ENCODE measurements around the gene AR.
"Not testable (repeated sequence)": the region's sequence is repeated elsewhere in the genome, so short reads cannot be mapped to it uniquely, and the experiment has no call there.

Gene AR

GRCh38 chrX:67635424-67635823 lies 91.6 kb downstream of the AR start:
- DNase-seq (ENCODE audit: low read depth): no peak

GRCh38 chrX:67636532-67636931 lies 92.7 kb downstream of the AR start:
- no peak for DNase-seq (ENCODE audit: low read depth)

- not testable (repeated sequence) for DNase-seq (ENCODE audit: low read depth)
These were observed 93.5 kb downstream of the AR start for GRCh38 chrX:67637293-67637692.

- no peak for DNase-seq (ENCODE audit: low read depth)
These were observed 104.5 kb downstream of the AR start for GRCh38 chrX:67648361-67648760.

- DNase-seq (ENCODE audit: low read depth): no peak
These were observed 107.8 kb downstream of the AR start for GRCh38 chrX:67651437-67652142.

- DNase-seq (ENCODE audit: low read depth): no peak
These were observed 108.7 kb downstream of the AR start for GRCh38 chrX:67652543-67652942.

GRCh38 chrX:67654301-67654700 lies 110.5 kb downstream of the AR start:
- no peak for DNase-seq (ENCODE audit: low read depth)

GRCh38 chrX:67665583-67665982 lies 121.8 kb downstream of the AR start:
- no peak for DNase-seq (ENCODE audit: low read depth)

GRCh38 chrX:67670717-67671116 lies 126.9 kb downstream of the AR start:
- not testable (repeated sequence) for DNase-seq (ENCODE audit: low read depth)

GRCh38 chrX:67673741-67674274 lies 130.0 kb downstream of the AR start:
- no peak for DNase-seq (ENCODE audit: low read depth)

- DNase-seq (ENCODE audit: low read depth): no peak
These were observed 130.9 kb downstream of the AR start for GRCh38 chrX:67674741-67675140.

- no peak for DNase-seq (ENCODE audit: low read depth)
These were observed 140.3 kb downstream of the AR start for GRCh38 chrX:67684136-67684535.

GRCh38 chrX:67692246-67692645 lies 148.4 kb downstream of the AR start:
- DNase-seq (ENCODE audit: low read depth): no peak

- no peak for DNase-seq (ENCODE audit: low read depth)
These were observed 150.1 kb downstream of the AR start for GRCh38 chrX:67693928-67694327.

- no peak for DNase-seq (ENCODE audit: low read depth)
These were observed 153.6 kb downstream of the AR start for GRCh38 chrX:67697452-67697851.

GRCh38 chrX:67700602-67701001 lies 156.8 kb downstream of the AR start:
- no peak for DNase-seq (ENCODE audit: low read depth)

- DNase-seq (ENCODE audit: low read depth): no peak
These were observed 170.2 kb downstream of the AR start for GRCh38 chrX:67714004-67714403.

GRCh38 chrX:67717571-67717970 lies 173.8 kb downstream of the AR start:
- no peak for DNase-seq (ENCODE audit: low read depth)

- DNase-seq (ENCODE audit: low read depth): no peak
These were observed 175.1 kb downstream of the AR start for GRCh38 chrX:67718926-67719325.

- DNase-seq (ENCODE audit: low read depth): no peak
These were observed 176.5 kb downstream of the AR start for GRCh38 chrX:67720344-67720743.

- DNase-seq (ENCODE audit: low read depth): no peak
These were observed 177.5 kb downstream of the AR start for GRCh38 chrX:67721321-67721720.

- no peak for DNase-seq (ENCODE audit: low read depth)
These were observed 179.9 kb downstream of the AR start for GRCh38 chrX:67723580-67724351.

- no peak for DNase-seq (ENCODE audit: low read depth)
These were observed 180.7 kb downstream of the AR start for GRCh38 chrX:67724359-67725110.
